GM23338 (cell line): ENCODE measurements around the gene TPRKB.

ENCODE experiments used
- CREB1 ChIP-seq: fragments of 250-450 bp; sonication (Bioruptor Pico); IDR thresholded peaks from 2 replicates; pipeline ENCODE4 v1.5.0; 2020; ENCODE audit warnings: low read depth, mild to moderate bottlenecking, moderate library complexity
- EZH2 ChIP-seq: fragments of 200-600 bp; sonication (generic); IDR thresholded peaks from one replicate; pipeline ENCODE4 v1.8.0; 2017; ENCODE audit warnings: antibody characterized with exemption, mild to moderate bottlenecking, low read depth; ENCODE audit not compliant: unreplicated experiment
- EZH2phosphoT487 ChIP-seq: fragments of 200-600 bp; sonication (generic); IDR thresholded peaks from one replicate; pipeline ENCODE4 v1.8.1; 2018; ENCODE audit warnings: antibody characterized with exemption; ENCODE audit not compliant: unreplicated experiment
- JUNB ChIP-seq: IDR thresholded peaks from one replicate; pipeline ENCODE4 v1.6.1; 2016; ENCODE audit warnings: antibody characterized with exemption; ENCODE audit not compliant: unreplicated experiment
- NANOG ChIP-seq: IDR thresholded peaks from 2 replicates; pipeline ENCODE4 v1.6.1; 2016; ENCODE audit warnings: antibody characterized with exemption, borderline replicate concordance
- POLR2AphosphoS5 ChIP-seq: IDR thresholded peaks from 2 replicates; pipeline ENCODE4 v1.6.1; 2016; ENCODE audit warnings: antibody characterized with exemption, low read depth
- REST ChIP-seq: IDR thresholded peaks from one replicate; pipeline ENCODE4 v1.6.1; 2018; ENCODE audit warnings: antibody characterized with exemption; ENCODE audit not compliant: unreplicated experiment
- STAT1 ChIP-seq: IDR thresholded peaks from one replicate; pipeline ENCODE4 v1.6.1; 2016; ENCODE audit warnings: antibody characterized with exemption; ENCODE audit not compliant: unreplicated experiment
- ZNF114 ChIP-seq: fragments of 250-450 bp; sonication (Bioruptor Pico); IDR thresholded peaks from 2 replicates; pipeline ENCODE4 v1.5.0; 2020; ENCODE audit warnings: mild to moderate bottlenecking, moderate library complexity
- ZNF331 ChIP-seq: fragments of 250-450 bp; sonication (Bioruptor Pico); IDR thresholded peaks from 2 replicates; pipeline ENCODE4 v1.5.0; 2020; ENCODE audit warnings: low read depth, mild to moderate bottlenecking, moderate library complexity
- TF ChIP-seq, protein P1 (sequence below), 2 experiments: fragments of 200-600 bp in 1 of 2; sonication (generic) in 1 of 2; conservative IDR thresholded peaks; 2 replicates each; pipeline versions ENCODE4 v1.5.1 to v1.6.1; 2016 to 2017; ENCODE audit warnings: antibody characterized with exemption in 2 of 2, low read depth in 2 of 2, mild to moderate bottlenecking in 2 of 2, moderate library complexity in 1 of 2
- TF ChIP-seq, protein P2 (sequence below): IDR thresholded peaks from 2 replicates; pipeline ENCODE4 v1.6.1; 2016; ENCODE audit warnings: antibody characterized with exemption
- TF ChIP-seq, protein P3 (sequence below): fragments of 250-450 bp; sonication (Bioruptor Pico); IDR thresholded peaks from 2 replicates; pipeline ENCODE4 v1.5.0; 2020; ENCODE audit warnings: mild to moderate bottlenecking, moderate library complexity

DNA sequence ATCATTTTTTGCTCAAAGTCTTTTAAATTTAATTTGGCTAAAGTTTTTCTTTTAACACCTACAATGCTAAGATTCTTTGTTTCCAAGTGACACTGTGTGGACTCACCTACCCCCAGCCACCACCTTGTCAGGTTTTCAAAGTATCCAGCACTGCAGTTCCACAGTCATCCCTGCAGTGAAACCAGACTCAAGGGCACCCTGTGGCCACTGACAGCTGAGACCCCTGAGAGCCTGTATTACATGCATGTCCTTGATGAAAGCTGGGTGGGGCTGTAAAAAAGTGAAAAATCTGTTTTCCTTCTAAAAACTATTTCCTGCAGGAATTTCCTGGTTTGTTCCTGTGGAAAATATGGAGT is 19.9 kb downstream of the TPRKB start:
- TF ChIP-seq, protein P1, sequence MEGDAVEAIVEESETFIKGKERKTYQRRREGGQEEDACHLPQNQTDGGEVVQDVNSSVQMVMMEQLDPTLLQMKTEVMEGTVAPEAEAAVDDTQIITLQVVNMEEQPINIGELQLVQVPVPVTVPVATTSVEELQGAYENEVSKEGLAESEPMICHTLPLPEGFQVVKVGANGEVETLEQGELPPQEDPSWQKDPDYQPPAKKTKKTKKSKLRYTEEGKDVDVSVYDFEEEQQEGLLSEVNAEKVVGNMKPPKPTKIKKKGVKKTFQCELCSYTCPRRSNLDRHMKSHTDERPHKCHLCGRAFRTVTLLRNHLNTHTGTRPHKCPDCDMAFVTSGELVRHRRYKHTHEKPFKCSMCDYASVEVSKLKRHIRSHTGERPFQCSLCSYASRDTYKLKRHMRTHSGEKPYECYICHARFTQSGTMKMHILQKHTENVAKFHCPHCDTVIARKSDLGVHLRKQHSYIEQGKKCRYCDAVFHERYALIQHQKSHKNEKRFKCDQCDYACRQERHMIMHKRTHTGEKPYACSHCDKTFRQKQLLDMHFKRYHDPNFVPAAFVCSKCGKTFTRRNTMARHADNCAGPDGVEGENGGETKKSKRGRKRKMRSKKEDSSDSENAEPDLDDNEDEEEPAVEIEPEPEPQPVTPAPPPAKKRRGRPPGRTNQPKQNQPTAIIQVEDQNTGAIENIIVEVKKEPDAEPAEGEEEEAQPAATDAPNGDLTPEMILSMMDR (conservative IDR thresholded peaks at IDR 0.05; ENCODE audit: low read depth in 2 of 2): no peak
- no peak for TF ChIP-seq REST
- no peak for TF ChIP-seq EZH2
- TF ChIP-seq JUNB: no peak
- TF ChIP-seq CREB1: no peak
- no peak for TF ChIP-seq POLR2AphosphoS5
- no peak for TF ChIP-seq EZH2phosphoT487
- TF ChIP-seq STAT1: no peak
- no peak for TF ChIP-seq ZNF114 (CRISPR knock-in tag)
- TF ChIP-seq, protein P2, sequence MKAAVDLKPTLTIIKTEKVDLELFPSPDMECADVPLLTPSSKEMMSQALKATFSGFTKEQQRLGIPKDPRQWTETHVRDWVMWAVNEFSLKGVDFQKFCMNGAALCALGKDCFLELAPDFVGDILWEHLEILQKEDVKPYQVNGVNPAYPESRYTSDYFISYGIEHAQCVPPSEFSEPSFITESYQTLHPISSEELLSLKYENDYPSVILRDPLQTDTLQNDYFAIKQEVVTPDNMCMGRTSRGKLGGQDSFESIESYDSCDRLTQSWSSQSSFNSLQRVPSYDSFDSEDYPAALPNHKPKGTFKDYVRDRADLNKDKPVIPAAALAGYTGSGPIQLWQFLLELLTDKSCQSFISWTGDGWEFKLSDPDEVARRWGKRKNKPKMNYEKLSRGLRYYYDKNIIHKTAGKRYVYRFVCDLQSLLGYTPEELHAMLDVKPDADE: no peak
- TF ChIP-seq NANOG: no peak
- TF ChIP-seq, protein P3, sequence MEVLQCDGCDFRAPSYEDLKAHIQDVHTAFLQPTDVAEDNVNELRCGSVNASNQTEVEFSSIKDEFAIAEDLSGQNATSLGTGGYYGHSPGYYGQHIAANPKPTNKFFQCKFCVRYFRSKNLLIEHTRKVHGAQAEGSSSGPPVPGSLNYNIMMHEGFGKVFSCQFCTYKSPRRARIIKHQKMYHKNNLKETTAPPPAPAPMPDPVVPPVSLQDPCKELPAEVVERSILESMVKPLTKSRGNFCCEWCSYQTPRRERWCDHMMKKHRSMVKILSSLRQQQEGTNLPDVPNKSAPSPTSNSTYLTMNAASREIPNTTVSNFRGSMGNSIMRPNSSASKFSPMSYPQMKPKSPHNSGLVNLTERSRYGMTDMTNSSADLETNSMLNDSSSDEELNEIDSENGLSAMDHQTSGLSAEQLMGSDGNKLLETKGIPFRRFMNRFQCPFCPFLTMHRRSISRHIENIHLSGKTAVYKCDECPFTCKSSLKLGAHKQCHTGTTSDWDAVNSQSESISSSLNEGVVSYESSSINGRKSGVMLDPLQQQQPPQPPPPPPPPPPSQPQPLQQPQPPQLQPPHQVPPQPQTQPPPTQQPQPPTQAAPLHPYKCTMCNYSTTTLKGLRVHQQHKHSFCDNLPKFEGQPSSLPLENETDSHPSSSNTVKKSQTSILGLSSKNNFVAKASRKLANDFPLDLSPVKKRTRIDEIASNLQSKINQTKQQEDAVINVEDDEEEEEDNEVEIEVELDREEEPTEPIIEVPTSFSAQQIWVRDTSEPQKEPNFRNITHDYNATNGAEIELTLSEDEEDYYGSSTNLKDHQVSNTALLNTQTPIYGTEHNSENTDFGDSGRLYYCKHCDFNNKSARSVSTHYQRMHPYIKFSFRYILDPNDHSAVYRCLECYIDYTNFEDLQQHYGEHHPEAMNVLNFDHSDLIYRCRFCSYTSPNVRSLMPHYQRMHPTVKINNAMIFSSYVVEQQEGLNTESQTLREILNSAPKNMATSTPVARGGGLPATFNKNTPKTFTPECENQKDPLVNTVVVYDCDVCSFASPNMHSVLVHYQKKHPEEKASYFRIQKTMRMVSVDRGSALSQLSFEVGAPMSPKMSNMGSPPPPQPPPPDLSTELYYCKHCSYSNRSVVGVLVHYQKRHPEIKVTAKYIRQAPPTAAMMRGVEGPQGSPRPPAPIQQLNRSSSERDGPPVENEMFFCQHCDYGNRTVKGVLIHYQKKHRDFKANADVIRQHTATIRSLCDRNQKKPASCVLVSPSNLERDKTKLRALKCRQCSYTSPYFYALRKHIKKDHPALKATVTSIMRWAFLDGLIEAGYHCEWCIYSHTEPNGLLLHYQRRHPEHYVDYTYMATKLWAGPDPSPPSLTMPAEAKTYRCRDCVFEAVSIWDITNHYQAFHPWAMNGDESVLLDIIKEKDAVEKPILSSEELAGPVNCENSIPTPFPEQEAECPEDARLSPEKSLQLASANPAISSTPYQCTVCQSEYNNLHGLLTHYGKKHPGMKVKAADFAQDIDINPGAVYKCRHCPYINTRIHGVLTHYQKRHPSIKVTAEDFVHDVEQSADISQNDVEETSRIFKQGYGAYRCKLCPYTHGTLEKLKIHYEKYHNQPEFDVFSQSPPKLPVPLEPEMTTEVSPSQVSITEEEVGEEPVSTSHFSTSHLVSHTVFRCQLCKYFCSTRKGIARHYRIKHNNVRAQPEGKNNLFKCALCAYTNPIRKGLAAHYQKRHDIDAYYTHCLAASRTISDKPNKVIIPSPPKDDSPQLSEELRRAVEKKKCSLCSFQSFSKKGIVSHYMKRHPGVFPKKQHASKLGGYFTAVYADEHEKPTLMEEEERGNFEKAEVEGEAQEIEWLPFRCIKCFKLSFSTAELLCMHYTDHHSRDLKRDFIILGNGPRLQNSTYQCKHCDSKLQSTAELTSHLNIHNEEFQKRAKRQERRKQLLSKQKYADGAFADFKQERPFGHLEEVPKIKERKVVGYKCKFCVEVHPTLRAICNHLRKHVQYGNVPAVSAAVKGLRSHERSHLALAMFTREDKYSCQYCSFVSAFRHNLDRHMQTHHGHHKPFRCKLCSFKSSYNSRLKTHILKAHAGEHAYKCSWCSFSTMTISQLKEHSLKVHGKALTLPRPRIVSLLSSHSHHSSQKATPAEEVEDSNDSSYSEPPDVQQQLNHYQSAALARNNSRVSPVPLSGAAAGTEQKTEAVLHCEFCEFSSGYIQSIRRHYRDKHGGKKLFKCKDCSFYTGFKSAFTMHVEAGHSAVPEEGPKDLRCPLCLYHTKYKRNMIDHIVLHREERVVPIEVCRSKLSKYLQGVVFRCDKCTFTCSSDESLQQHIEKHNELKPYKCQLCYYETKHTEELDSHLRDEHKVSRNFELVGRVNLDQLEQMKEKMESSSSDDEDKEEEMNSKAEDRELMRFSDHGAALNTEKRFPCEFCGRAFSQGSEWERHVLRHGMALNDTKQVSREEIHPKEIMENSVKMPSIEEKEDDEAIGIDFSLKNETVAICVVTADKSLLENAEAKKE (CRISPR knock-in tag): no peak
- TF ChIP-seq ZNF331: no peak
